ENCODE results near the gene TMEM218. TPM values are rescaled to one million over a fixed set of nuclear protein-coding genes. Genes with fewer than 3 reads are reported as not detected.
A peak's percentile ranks its signal among the peaks of the same experiment; 100 is the strongest.

Gene TMEM218
- total RNA-seq, 1 donor from 2014 or later = 11.4 TPM

DNA sequence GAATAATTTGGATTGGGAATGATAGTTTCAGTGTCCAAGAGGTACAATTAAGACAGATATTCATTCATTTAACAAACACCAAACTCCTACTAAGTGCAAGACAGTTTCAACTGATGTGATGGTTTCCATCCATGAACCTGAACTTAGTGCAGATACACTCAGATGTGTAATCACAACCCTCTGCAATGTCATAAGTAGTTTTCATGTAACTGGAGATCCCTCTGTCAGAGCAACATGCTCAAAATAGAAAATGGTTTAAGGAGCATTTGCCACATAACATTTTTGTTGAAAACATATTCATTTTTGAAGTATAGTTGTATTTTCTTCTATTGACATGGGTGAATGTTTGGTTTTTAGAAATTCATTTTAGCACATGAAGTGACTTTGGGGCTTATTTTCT, 36.6 kb upstream of the TMEM218 start:
- no peak overlapping the region for H3K4me3 Mint-ChIP-seq (ENCODE audit: unreplicated experiment)
- H3K9me3 Mint-ChIP-seq (ENCODE audit: unreplicated experiment) = no peaks in the 10 kb centered on the region
- no peak overlapping the region for H3K27ac Mint-ChIP-seq (ENCODE audit: unreplicated experiment)
- H3K36me3 Mint-ChIP-seq (ENCODE audit: low read depth, unreplicated experiment) = no peaks in the 10 kb centered on the region
- no peak for DNase-seq (ENCODE audit: low spot score)
- H3K27me3 Mint-ChIP-seq (ENCODE audit: unreplicated experiment) = peaks cover 6% of the 10 kb centered on the region
- TF ChIP-seq, protein P1, sequence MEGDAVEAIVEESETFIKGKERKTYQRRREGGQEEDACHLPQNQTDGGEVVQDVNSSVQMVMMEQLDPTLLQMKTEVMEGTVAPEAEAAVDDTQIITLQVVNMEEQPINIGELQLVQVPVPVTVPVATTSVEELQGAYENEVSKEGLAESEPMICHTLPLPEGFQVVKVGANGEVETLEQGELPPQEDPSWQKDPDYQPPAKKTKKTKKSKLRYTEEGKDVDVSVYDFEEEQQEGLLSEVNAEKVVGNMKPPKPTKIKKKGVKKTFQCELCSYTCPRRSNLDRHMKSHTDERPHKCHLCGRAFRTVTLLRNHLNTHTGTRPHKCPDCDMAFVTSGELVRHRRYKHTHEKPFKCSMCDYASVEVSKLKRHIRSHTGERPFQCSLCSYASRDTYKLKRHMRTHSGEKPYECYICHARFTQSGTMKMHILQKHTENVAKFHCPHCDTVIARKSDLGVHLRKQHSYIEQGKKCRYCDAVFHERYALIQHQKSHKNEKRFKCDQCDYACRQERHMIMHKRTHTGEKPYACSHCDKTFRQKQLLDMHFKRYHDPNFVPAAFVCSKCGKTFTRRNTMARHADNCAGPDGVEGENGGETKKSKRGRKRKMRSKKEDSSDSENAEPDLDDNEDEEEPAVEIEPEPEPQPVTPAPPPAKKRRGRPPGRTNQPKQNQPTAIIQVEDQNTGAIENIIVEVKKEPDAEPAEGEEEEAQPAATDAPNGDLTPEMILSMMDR (IDR thresholded peaks at IDR 0.05; ENCODE audit: unreplicated experiment) = no peak
- no peaks in the 10 kb centered on the region for H3K4me1 Mint-ChIP-seq (ENCODE audit: unreplicated experiment)

DNA sequence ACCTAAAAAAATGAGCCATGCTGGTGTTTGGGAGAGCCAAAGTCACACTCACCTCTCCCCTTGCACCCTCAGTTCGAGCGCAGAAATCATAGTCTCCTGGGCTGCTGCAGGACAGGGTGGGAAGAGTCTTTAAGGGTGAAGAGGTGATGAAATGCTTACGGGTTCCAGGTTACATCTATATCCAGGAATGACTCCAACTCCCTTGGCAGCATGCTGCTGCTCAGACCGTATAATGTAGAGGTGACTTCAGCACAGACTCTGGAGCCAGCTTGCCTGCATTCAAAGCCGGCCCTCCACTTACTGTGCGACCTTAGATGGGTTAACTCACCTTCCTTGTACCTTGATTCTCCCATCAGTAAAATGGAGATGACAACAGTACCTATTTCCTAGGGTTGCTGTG, 35.9 kb upstream of the TMEM218 start:
- peaks cover 4% of the 10 kb centered on the region for H3K27me3 Mint-ChIP-seq (ENCODE audit: unreplicated experiment)
- H3K36me3 Mint-ChIP-seq (ENCODE audit: low read depth, unreplicated experiment) = no peaks in the 10 kb centered on the region
- no peak for DNase-seq (ENCODE audit: low spot score)
- no peaks in the 10 kb centered on the region for H3K4me1 Mint-ChIP-seq (ENCODE audit: unreplicated experiment)
- TF ChIP-seq, protein P1 (IDR thresholded peaks at IDR 0.05; ENCODE audit: unreplicated experiment) = no peak
- no peak overlapping the region for H3K27ac Mint-ChIP-seq (ENCODE audit: unreplicated experiment)
- no peaks in the 10 kb centered on the region for H3K9me3 Mint-ChIP-seq (ENCODE audit: unreplicated experiment)
- no peak overlapping the region for H3K4me3 Mint-ChIP-seq (ENCODE audit: unreplicated experiment)

DNA sequence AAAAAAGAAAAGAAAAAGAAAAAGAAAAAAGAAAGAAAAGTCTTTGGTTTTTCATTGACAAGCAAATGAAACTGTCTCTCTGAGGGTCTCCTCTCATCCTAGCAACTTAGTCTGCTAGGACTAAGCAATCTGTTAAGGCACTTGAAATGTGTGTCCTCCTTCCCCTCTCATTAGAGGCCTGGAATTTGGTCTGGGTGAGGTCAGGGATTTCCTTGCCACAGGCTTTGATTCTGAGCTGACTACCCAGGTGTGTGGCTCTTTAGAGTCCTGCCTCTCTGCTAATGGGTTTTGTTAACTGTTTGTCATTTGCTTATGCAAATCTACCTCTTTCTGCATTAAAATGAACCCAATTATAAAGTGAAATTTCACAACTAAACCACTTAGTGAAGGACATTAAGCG, 34.8 kb upstream of the TMEM218 start:
- Mint-ChIP-seq H3K27me3 (ENCODE audit: unreplicated experiment) (peaks cover 2% of the 10 kb centered on the region), H3K4me3 (ENCODE audit: unreplicated experiment) (no peak overlapping the region), H3K4me1 (ENCODE audit: unreplicated experiment) (peaks cover 5% of the 10 kb centered on the region), H3K27ac (ENCODE audit: unreplicated experiment) (no peak overlapping the region), H3K36me3 (ENCODE audit: low read depth, unreplicated experiment) (no peaks in the 10 kb centered on the region), H3K9me3 (ENCODE audit: unreplicated experiment) (no peaks in the 10 kb centered on the region)
- TF ChIP-seq, protein P1 (IDR thresholded peaks at IDR 0.05; ENCODE audit: unreplicated experiment) = no peak
- DNase-seq (ENCODE audit: low spot score) = no peak

DNA sequence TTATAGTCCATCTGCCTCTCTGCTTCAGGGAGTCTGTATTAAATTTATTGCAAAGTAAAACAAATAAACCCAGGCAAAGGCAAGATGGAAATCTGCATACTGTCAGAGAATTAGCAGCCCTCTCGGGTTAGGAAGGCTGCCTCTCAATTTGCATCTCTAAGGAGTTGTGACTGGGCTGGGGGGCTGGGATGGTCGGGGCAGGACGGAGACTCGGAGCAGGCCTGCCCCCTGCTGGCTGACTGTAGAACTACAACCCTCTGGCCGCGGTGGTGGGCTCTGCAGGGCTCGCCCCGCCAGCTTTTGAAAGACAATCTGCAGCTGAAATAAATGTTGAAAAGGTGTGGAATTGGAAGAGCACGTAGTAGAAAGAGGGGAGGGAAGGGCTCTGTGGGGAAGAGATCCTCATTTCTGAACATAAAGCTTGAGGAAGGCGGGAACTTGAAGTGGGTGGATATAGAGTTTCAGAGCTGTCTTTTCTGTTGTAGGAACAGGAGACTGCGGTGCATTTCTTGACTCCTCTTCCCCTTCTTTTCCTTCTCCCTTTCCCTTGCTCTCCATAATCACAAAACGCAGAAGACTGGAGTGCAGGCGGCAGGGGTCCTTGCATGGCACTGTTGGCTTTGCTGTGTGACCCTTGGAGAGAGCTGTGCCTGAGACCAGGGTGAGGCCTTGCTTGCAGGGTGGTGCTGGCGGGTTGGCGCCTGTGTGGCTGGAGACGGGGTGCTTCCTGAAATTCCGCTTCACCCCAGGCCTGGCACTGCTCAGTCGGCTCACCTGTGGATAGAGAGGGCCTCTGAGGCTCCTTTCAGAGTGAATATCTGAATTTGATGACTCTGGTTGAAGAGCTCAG, 30.5 kb upstream of the TMEM218 start:
- Mint-ChIP-seq H3K4me3 (ENCODE audit: unreplicated experiment) (no peak overlapping the region), H3K4me1 (ENCODE audit: unreplicated experiment) (peaks cover 34% of the 10 kb centered on the region), H3K27ac (ENCODE audit: unreplicated experiment) (no peak overlapping the region), H3K36me3 (ENCODE audit: low read depth, unreplicated experiment) (no peaks in the 10 kb centered on the region), H3K9me3 (ENCODE audit: unreplicated experiment) (no peaks in the 10 kb centered on the region), H3K27me3 (ENCODE audit: unreplicated experiment) (peaks cover 2% of the 10 kb centered on the region)
- peak; percentile 84 for DNase-seq (ENCODE audit: low spot score)
- TF ChIP-seq, protein P1 (IDR thresholded peaks at IDR 0.05; ENCODE audit: unreplicated experiment) = peak; percentile 98

DNA sequence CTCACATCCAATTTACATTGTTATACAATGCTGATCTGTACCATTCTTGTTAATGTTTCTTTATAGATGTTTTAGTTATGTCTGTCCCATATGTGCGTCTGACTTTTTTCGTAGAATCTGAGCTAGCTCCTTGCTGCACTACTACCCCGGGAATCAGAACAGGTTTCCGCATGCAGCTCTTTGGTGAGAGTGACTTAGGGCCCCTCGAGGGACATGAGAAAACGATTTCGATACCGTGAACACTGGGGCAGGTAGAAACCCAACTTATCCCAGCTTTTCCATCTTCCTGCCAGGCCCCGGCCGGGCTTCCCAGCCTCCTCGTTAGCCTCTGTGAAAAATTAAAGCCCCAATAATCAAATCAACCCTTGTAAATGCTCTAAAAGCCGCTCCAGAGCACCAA, 29.8 kb upstream of the TMEM218 start:
- Mint-ChIP-seq H3K4me3 (ENCODE audit: unreplicated experiment) (no peak overlapping the region), H3K27me3 (ENCODE audit: unreplicated experiment) (peaks cover 2% of the 10 kb centered on the region), H3K36me3 (ENCODE audit: low read depth, unreplicated experiment) (no peaks in the 10 kb centered on the region), H3K9me3 (ENCODE audit: unreplicated experiment) (no peaks in the 10 kb centered on the region), H3K4me1 (ENCODE audit: unreplicated experiment) (peaks cover 34% of the 10 kb centered on the region), H3K27ac (ENCODE audit: unreplicated experiment) (peak overlapping the region; percentile 15)
- DNase-seq (ENCODE audit: low spot score) = peak; percentile 7
- TF ChIP-seq, protein P1 (IDR thresholded peaks at IDR 0.05; ENCODE audit: unreplicated experiment) = no peak
